Bronchial epithelial cell (primary cell): ENCODE measurements around the gene REEP3. TPM values are rescaled to one million over a fixed set of nuclear protein-coding genes. Genes with fewer than 3 reads are reported as not detected.

Source experiments
- DNase-seq: peaks from one replicate; pipeline ENCODE4 v3.0.0-alpha.2; 2010; ENCODE audit warnings: low read depth
- FAIRE-seq: peaks from 2 replicates; lab custom pipeline; 2011; peaks lifted over from hg19 to GRCh38; lab: Jason Lieb, UNC
- H3K27me3 ChIP-seq: 2 replicates; pipeline ENCODE4 v1.5.1; 2011; ENCODE audit warnings: low read length; ENCODE audit not compliant: control insufficient read depth, insufficient read depth
- H3K36me3 ChIP-seq: 2 replicates; pipeline ENCODE4 v1.5.1; 2011; ENCODE audit warnings: low read length; ENCODE audit not compliant: control insufficient read depth, insufficient read depth
- H3K4me3 ChIP-seq: 2 replicates; pipeline ENCODE4 v1.5.1; 2011; ENCODE audit warnings: mild to moderate bottlenecking, low read depth, low read length, control low read depth
- CTCF ChIP-seq: IDR thresholded peaks from 2 replicates; pipeline ENCODE4 v1.5.1; 2011; ENCODE audit warnings: mild to moderate bottlenecking, moderate library complexity, low read length, control low read depth, inconsistent platforms; ENCODE audit not compliant: insufficient read depth, severe bottlenecking
- total RNA-seq: library from RNA; depleted of rRNA; stranded (reverse); fragments of >200 nt; gene quantifications from 2 replicates; pipeline ENCODE4 v1.2.1, GENCODE V29; 2014

REEP3 gene
- total RNA-seq, 1 donor from 2014 or later, result 52.1 TPM

GRCh38 chr10:63670291-63670898 lies 149.2 kb downstream of the REEP3 start:
- FAIRE-seq, result peak; percentile 18
- no peaks in the 10 kb centered on the region for H3K36me3 ChIP-seq
- H3K27me3 ChIP-seq, result no peaks in the 10 kb centered on the region
- no peak overlapping the region for H3K4me3 ChIP-seq
- TF ChIP-seq CTCF, result no peak
- DNase-seq, result no peak

DNA sequence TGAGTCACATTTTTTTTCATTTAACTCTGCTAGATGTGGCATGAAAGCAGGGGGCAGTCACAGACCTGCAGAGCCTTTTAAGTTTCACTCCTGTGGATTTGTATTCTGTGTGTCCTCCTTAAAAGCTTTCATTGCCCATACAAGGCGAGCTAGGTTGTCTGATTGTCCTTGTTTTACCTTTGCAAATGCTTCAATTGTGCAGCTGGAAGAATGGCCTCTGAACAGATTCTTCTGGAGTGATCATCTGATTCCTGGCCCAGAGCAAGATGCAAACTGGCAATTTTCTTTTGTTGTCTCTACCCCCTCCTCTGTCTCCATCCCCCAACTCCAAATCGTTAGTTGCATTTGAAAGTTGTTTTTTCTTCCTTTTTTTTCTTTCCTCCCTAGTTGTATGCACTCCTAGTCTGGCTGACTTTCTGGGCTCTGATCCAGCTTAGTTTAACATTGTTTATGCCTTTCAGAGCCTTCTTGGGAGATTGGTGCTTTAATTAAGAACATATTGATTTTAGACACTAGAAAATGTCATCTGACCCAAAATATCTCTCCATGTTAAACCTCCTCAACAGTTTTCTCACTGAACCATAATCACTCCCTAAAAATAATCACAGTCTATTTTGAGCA lies 150.2 kb downstream of the REEP3 start:
- Histone ChIP-seq H3K4me3 (no peak overlapping the region), H3K27me3 (no peaks in the 10 kb centered on the region), H3K36me3 (no peaks in the 10 kb centered on the region)
- FAIRE-seq, result no peak
- no peak for DNase-seq
- TF ChIP-seq CTCF, result no peak

GRCh38 chr10:63672491-63672890 lies 151.3 kb downstream of the REEP3 start:
- FAIRE-seq, result no peak
- no peaks in the 10 kb centered on the region for H3K36me3 ChIP-seq

DNA sequence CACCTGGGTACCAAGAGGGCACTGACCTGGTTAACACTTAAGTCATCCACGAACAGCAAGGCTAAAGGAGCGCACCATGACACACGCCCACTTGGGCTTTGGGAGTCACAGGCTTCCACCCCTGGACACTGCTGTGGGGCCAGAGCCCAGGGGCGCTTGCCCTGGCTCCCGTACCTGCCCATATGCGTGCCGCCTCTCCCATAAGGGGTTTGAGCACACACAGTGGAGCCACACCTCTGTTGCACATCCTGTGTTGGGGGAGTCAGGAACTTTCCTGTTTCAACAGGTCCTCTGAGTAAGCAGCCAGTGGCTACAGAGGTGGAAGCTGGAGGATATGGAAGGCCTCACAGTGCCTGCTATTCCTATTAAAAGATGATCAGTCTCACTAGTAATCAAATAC lies 152.0 kb downstream of the REEP3 start:
- Histone ChIP-seq H3K4me3 (no peak overlapping the region), H3K36me3 (no peaks in the 10 kb centered on the region), H3K27me3 (no peaks in the 10 kb centered on the region)
- FAIRE-seq (no peak), DNase-seq (peak; percentile 88)
- TF ChIP-seq CTCF, result no peak

More at GRCh38 chr10:63672491-63672890, 151.3 kb downstream of the REEP3 start:
- DNase-seq, result peak; percentile 6
- Histone ChIP-seq H3K27me3 (no peaks in the 10 kb centered on the region), H3K4me3 (no peak overlapping the region)
- TF ChIP-seq CTCF, result no peak

GRCh38 chr10:63673846-63674245 lies 152.6 kb downstream of the REEP3 start:
- no peak overlapping the region for H3K4me3 ChIP-seq
- no peaks in the 10 kb centered on the region for H3K36me3 ChIP-seq
- no peaks in the 10 kb centered on the region for H3K27me3 ChIP-seq
- DNase-seq, result no peak
- FAIRE-seq, result no peak
- TF ChIP-seq CTCF, result no peak

Other genes starting within 250 kb of the REEP3 start
- gene JMJD1C, start 55.4 kb upstream of the REEP3 start, total RNA-seq, result 61.8 and 72.1 TPM in 2 replicates